HepG2 (cell line): Measurements from ENCODE around the gene ANAPC1. TPM values are rescaled to one million over a fixed set of nuclear protein-coding genes. Genes with fewer than 3 reads are reported as not detected.

Experiments used
- ASH2L ChIP-seq: fragments of 300-600, 200-600 bp; sonication (generic); IDR thresholded peaks from 2 replicates; pipeline ENCODE4 v1.7.0; 2017; ENCODE audit warnings: low read depth, mild to moderate bottlenecking, moderate library complexity, mixed read lengths, low read length; ENCODE audit not compliant: insufficient read length
- CERS6 ChIP-seq: sonication (generic); formaldehyde crosslinking; IDR thresholded peaks from 2 replicates; pipeline ENCODE4 v1.5.0; 2020; ENCODE audit warnings: missing genetic modification reagents
- FIP1L1 ChIP-seq: fragments of 200-400 bp; formaldehyde crosslinking; IDR thresholded peaks from 2 replicates; pipeline ENCODE4 v1.6.1; 2018; ENCODE audit warnings: low read depth, mild to moderate bottlenecking, low read length, moderate library complexity, borderline replicate concordance; ENCODE audit not compliant: insufficient read depth
- FOXA3 ChIP-seq: IDR thresholded peaks from 2 replicates; pipeline ENCODE4 v1.6.1; 2016; ENCODE audit warnings: missing genetic modification reagents, missing compliant biosample characterization
- FOXC1 ChIP-seq: sonication (generic); formaldehyde crosslinking; IDR thresholded peaks from 2 replicates; pipeline ENCODE4 v1.8.0; 2022; ENCODE audit warnings: mild to moderate bottlenecking, missing genetic modification reagents, borderline replicate concordance
- FOXP4 ChIP-seq: sonication (generic); formaldehyde crosslinking; IDR thresholded peaks from 2 replicates; pipeline ENCODE4 v1.4.0; 2020; ENCODE audit warnings: missing genetic modification reagents
- GATAD2A ChIP-seq: IDR thresholded peaks from 2 replicates; pipeline ENCODE4 v1.6.1; 2016
- JUND ChIP-seq: sonication (generic); formaldehyde crosslinking; IDR thresholded peaks from 2 replicates; pipeline ENCODE4 v1.8.0; 2022; ENCODE audit warnings: mild to moderate bottlenecking, missing genetic modification reagents
- MLXIP ChIP-seq: sonication (generic); formaldehyde crosslinking; IDR thresholded peaks from 2 replicates; pipeline ENCODE4 v1.9.0; 2021; ENCODE audit warnings: missing genetic modification reagents, borderline replicate concordance
- SNAPC4 ChIP-seq: sonication (generic); formaldehyde crosslinking; IDR thresholded peaks from 2 replicates; pipeline ENCODE4 v1.4.0; 2020; ENCODE audit warnings: mild to moderate bottlenecking, missing genetic modification reagents
- ZNF20 ChIP-seq: sonication (generic); formaldehyde crosslinking; IDR thresholded peaks from 2 replicates; pipeline ENCODE4 v1.4.0; 2020; ENCODE audit warnings: mild to moderate bottlenecking, moderate library complexity, missing genetic modification reagents
- ZNF660 ChIP-seq: sonication (generic); formaldehyde crosslinking; IDR thresholded peaks from 2 replicates; pipeline ENCODE4 v1.5.1; 2020; ENCODE audit warnings: mild to moderate bottlenecking, low read depth, missing genetic modification reagents, borderline replicate concordance
- polyA plus RNA-seq, 8 experiments: library from polyadenylated mRNA; depleted of rRNA in 3 of 8; stranded (reverse) in 7 of 8; unstranded in 1 of 8; fragments of >200 nt; fragmentation: Illumina TruSeq in 4 of 8; extraction: Trizol in 4 of 8; gene quantifications; 2 replicates each; pipeline versions ENCODE4 v1.2.1 to v1.2.3, GENCODE V29; 2011 to 2016; ENCODE audit warnings: low read depth in 4 of 8, missing spikeins in 1 of 8, mixed read lengths in 1 of 8; ENCODE audit not compliant: insufficient read depth in 1 of 8
- total RNA-seq, 5 experiments: library from RNA; depleted of rRNA; stranded (reverse); fragments of >200 nt; fragmentation: Illumina TruSeq; extraction: Trizol; gene quantifications; 2 replicates each; pipeline ENCODE4 v1.2.3, GENCODE V29; 2016; ENCODE audit warnings: low read depth in 1 of 5
- TF ChIP-seq, protein P1 (sequence below): sonication (generic); formaldehyde crosslinking; IDR thresholded peaks from 2 replicates; pipeline ENCODE4 v1.8.0; 2022; ENCODE audit warnings: missing genetic modification reagents, mild to moderate bottlenecking, inconsistent platforms, borderline replicate concordance

The ANAPC1 gene
- total and polyA plus RNA-seq, 2 of the 13 experiments (the other 11 are each of a cell fraction or from before 2014, with no cell fraction given) = 50.0 to 89.7 TPM

DNA sequence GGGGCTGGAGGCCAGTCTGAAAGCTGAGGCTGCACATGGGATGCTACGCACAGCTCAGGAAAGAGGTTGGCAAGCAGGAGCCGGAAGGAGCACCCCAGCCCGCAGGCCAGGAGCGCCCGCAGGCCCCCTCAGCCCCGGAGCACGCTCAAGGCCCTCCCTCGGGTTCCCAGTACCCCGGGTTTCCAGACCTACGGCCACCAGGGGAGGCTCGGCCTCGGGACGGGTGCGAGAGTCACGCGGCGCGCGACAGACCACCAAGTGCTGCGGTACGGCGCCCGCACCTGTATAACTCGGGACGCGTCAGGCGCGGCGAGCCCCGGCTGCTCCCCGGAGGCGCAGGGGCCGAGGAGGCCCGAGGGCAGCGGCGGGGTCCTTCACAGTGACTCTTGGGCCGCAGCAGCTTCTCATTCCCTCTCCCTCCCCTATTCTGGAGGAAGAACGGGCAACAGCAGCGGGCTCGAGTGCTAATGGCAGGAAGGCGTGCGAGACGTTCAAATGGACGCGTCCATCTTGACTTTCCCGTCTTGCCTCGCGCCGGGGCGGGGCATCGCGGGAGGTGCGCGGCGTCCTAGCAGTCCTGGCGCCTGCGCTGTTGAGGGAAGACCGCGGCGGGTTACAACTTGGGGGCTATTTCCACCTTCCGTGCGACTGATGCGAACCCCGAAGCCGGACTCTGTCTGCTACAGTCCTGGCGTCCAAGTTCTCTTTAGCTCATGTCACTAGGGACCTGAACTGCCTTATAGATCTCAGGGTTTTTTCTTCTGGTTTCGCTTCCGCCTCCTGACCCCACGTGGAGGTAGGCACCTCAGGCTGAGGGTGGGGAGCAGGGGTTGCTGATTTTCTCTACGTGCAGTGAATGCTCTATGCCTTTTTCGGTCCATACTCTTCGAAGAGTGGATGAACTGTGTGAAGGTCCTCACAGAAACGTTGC, at the start of gene ANAPC1 (continued):
- TF ChIP-seq SNAPC4 (CRISPR knock-in tag) (peak; percentile 15; the same call in 1 of the 2 replicates), ZNF20 (0 out of 2 replicates have a peak, but pooled peaks have one; percentile 49), FOXC1 (CRISPR knock-in tag) (peak; percentile 70), ZNF660 (CRISPR knock-in tag) (no peak), ASH2L (peak; percentile 99), FIP1L1 (no peak), MLXIP (no peak), CERS6 (CRISPR knock-in tag) (no peak), FOXP4 (CRISPR knock-in tag) (peak; percentile 64; the same call in 1 of the 2 replicates), GATAD2A (CRISPR knock-in tag) (peak; percentile 49), FOXA3 (CRISPR knock-in tag) (peak; percentile 47; the same call in 1 of the 2 replicates), JUND (CRISPR knock-in tag) (peak; percentile 15; the same call in 1 of the 2 replicates)
- TF ChIP-seq, protein P1, sequence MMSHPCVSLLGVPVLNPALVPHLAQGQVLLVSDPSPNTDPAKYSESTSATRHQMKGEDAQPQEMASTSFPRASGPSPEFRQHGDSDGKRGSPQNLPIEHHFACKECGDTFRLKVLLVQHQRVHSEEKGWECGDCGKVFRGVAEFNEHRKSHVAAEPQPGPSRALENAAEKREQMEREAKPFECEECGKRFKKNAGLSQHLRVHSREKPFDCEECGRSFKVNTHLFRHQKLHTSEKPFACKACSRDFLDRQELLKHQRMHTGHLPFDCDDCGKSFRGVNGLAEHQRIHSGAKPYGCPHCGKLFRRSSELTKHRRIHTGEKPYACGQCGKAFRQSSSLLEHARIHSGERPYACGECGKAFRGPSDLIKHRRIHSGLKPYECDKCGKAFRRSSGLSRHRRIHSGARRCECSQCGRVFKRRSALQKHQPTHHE (CRISPR knock-in tag) = peak; percentile 43; the same call in 1 of the 2 replicates
